GM21528 (cell line): ENCODE data around the gene AMBN.
A peak's percentile ranks its signal among the peaks of the same experiment; 100 is the strongest.
"Not testable (repeated sequence)": the region's sequence is repeated elsewhere in the genome, so short reads cannot be mapped to it uniquely, and the experiment has no call there.

Experiments
- ATAC-seq: cut with Tn5 transposase; IDR thresholded peaks from one replicate; pipeline ENCODE4 v1.9.1; 2021; ENCODE audit warnings: mild to moderate bottlenecking, moderate library complexity; ENCODE audit not compliant: unreplicated experiment, low FRiP score

The AMBN gene

GRCh38 chr4:70607334-70607853 is 15.3 kb downstream of the AMBN start:
- ATAC-seq: no peak

GRCh38 chr4:70608324-70608723 is 16.3 kb downstream of the AMBN start:
- ATAC-seq: no peak

- ATAC-seq: peak; percentile 80
Measured at GRCh38 chr4:70613306-70614183, 21.5 kb downstream of the AMBN start.

GRCh38 chr4:70614184-70614555 is 22.1 kb downstream of the AMBN start:
- ATAC-seq: no peak

- ATAC-seq: no peak
Measured at GRCh38 chr4:70619288-70619687, 27.2 kb downstream of the AMBN start.

- ATAC-seq: no peak
Measured at GRCh38 chr4:70619778-70620177, 27.7 kb downstream of the AMBN start.

- ATAC-seq: no peak
Measured at GRCh38 chr4:70623323-70623722, 31.3 kb downstream of the AMBN start.

- no peak for ATAC-seq
Measured at GRCh38 chr4:70624226-70624793, 32.3 kb downstream of the AMBN start.

- ATAC-seq: no peak
Measured at GRCh38 chr4:70627620-70628019, 35.6 kb downstream of the AMBN start.

- ATAC-seq: no peak
Measured at GRCh38 chr4:70628444-70628843, 36.4 kb downstream of the AMBN start, which contains the start of gene ENAM. TSS of gene ENAM (plus strand) at chr4:70628744. CDS start at chr4:70629501, 757 bp downstream.

- no peak for ATAC-seq
Measured at GRCh38 chr4:70629469-70630090, 37.5 kb downstream of the AMBN start.

- no peak for ATAC-seq
Measured at GRCh38 chr4:70630162-70630561, 38.1 kb downstream of the AMBN start.

GRCh38 chr4:70632028-70632427 is 40.0 kb downstream of the AMBN start:
- no peak for ATAC-seq

- no peak for ATAC-seq
Measured at GRCh38 chr4:70634482-70634881, 42.4 kb downstream of the AMBN start.

- no peak for ATAC-seq
Measured at GRCh38 chr4:70637239-70637913, 45.3 kb downstream of the AMBN start.

- no peak for ATAC-seq
Measured at GRCh38 chr4:70640192-70640591, 48.1 kb downstream of the AMBN start.

- not testable (repeated sequence) for ATAC-seq
Measured at GRCh38 chr4:70650741-70651140, 58.7 kb downstream of the AMBN start.

GRCh38 chr4:70651864-70652506 is 59.9 kb downstream of the AMBN start:
- no peak for ATAC-seq

- ATAC-seq: no peak
Measured at GRCh38 chr4:70654605-70655011, 62.6 kb downstream of the AMBN start.
